ENCODE data around the gene PRR5L. TPM values are rescaled to one million over a fixed set of nuclear protein-coding genes. Genes with fewer than 3 reads are reported as not detected.

Gene PRR5L
- total RNA-seq, 1 experiment from 2014 or later = 23.9 TPM

DNA sequence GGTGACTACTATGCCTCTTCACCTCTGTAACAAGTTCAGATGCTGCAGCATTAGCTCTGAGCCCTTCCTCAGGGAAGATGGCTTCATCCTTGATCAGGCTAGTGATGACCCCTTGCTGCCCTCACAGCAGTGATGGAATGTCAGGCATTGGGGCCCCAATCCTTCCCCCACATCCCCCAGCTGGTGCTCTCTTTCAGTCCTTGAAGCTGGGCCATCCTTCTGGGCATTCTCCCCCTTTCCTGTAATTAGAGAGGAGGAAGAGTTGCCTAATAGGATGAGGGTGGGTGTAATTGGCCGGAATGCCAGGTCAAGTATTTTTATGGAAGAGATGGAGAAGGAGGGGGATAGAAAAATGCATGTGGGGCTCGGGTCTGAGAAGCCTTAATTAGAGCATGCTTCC is 151.4 kb downstream of the PRR5L start:
- CTCF ChIA-PET = no interaction called here

GRCh38 chr11:36447947-36448346 is 151.9 kb downstream of the PRR5L start:
- peaks cover 24% of the 10 kb centered on the region for H3K36me3 Mint-ChIP-seq (ENCODE audit: insufficient read depth, unreplicated experiment)
- no peaks in the 10 kb centered on the region for H3K27me3 Mint-ChIP-seq (ENCODE audit: insufficient read depth, unreplicated experiment)
- ChIA-PET POLR2A (no interaction called here), CTCF (interaction anchor here (3.4 kb wide), 1 partner anchor 31 kb away, joined by 12 read pairs; no protein-coding TSS in a partner anchor)
- no peak overlapping the region for H3K4me3 Mint-ChIP-seq (ENCODE audit: unreplicated experiment)
- no TSS peak for BruUV-seq (replicated peaks)
- no peak overlapping the region for H3K27ac Mint-ChIP-seq (ENCODE audit: low read depth, unreplicated experiment)
- peak; percentile 55 for DNase-seq (ENCODE audit: unreplicated experiment)
- no peaks in the 10 kb centered on the region for H3K9me3 Mint-ChIP-seq (ENCODE audit: unreplicated experiment)
- intact Hi-C loops (cut with micrococcal nuclease) = no loop called here
- peaks cover 17% of the 10 kb centered on the region for H3K4me1 Mint-ChIP-seq (ENCODE audit: insufficient read depth, unreplicated experiment)
- no peak for TF ChIP-seq CTCF (IDR thresholded peaks at IDR 0.05; ENCODE audit: unreplicated experiment)

More for the DNA sequence above, 151.4 kb downstream of the PRR5L start:
- intact Hi-C loops (cut with micrococcal nuclease) = no loop called here
- DNase-seq (ENCODE audit: unreplicated experiment) = peak; percentile 33
- BruUV-seq (replicated peaks) = no TSS peak
- no peak overlapping the region for H3K4me3 Mint-ChIP-seq (ENCODE audit: unreplicated experiment)
- H3K4me1 Mint-ChIP-seq (ENCODE audit: insufficient read depth, unreplicated experiment) = peaks cover 17% of the 10 kb centered on the region
- no peaks in the 10 kb centered on the region for H3K9me3 Mint-ChIP-seq (ENCODE audit: unreplicated experiment)
- no peak for TF ChIP-seq CTCF (IDR thresholded peaks at IDR 0.05; ENCODE audit: unreplicated experiment)
- H3K36me3 Mint-ChIP-seq (ENCODE audit: insufficient read depth, unreplicated experiment) = peaks cover 28% of the 10 kb centered on the region
- H3K27ac Mint-ChIP-seq (ENCODE audit: low read depth, unreplicated experiment) = no peak overlapping the region
- H3K27me3 Mint-ChIP-seq (ENCODE audit: insufficient read depth, unreplicated experiment) = no peaks in the 10 kb centered on the region
- POLR2A ChIA-PET = no interaction called here

DNA sequence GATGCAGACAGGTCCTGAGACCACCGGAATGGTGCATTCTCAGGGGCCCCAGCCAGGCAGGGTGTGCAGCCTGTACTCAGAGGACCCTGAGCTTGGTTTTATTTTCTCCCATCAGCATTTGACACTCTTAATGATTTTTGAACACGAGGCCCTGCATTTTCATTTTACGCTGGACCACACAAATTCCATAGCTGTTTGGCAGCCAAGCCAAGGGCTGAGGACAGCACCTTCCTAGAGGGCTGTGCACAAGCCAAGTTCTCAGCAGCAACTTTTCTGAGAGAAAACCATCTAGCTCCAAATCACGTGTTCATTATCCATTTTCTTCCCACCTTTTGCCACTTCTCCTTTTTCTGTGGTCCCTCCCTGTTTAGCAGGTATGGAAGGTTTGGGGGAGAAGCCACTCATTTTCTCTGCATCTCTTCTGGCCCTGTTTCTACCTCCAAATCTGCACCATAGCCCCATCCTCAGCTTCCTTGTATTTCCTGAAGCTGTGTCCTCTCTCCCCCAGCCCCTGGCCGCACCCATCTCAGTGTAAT is 153.5 kb downstream of the PRR5L start:
- POLR2A ChIA-PET = interaction anchor here (1.1 kb wide), 1 partner anchor 49 kb away, joined by 3 read pairs; no protein-coding TSS in a partner anchor
- intact Hi-C loops (cut with micrococcal nuclease) = no loop called here
- Mint-ChIP-seq H3K4me1 (ENCODE audit: insufficient read depth, unreplicated experiment) (peaks cover 27% of the 10 kb centered on the region), H3K36me3 (ENCODE audit: insufficient read depth, unreplicated experiment) (peaks cover 20% of the 10 kb centered on the region), H3K9me3 (ENCODE audit: unreplicated experiment) (no peaks in the 10 kb centered on the region), H3K27ac (ENCODE audit: low read depth, unreplicated experiment) (peak overlapping the region; percentile 35), H3K4me3 (ENCODE audit: unreplicated experiment) (no peak overlapping the region), H3K27me3 (ENCODE audit: insufficient read depth, unreplicated experiment) (no peaks in the 10 kb centered on the region)
- DNase-seq (ENCODE audit: unreplicated experiment) = no peak
- no TSS peak for BruUV-seq (replicated peaks)
- no peak for TF ChIP-seq CTCF (IDR thresholded peaks at IDR 0.05; ENCODE audit: unreplicated experiment)
- CTCF ChIA-PET = interaction anchor here (3.4 kb wide), 1 partner anchor 29 kb away, joined by 12 read pairs; no protein-coding TSS in a partner anchor

- no TSS peak for BruUV-seq (replicated peaks)
- no peaks in the 10 kb centered on the region for H3K9me3 Mint-ChIP-seq (ENCODE audit: unreplicated experiment)
- no peak overlapping the region for H3K4me3 Mint-ChIP-seq (ENCODE audit: unreplicated experiment)
- H3K27me3 Mint-ChIP-seq (ENCODE audit: insufficient read depth, unreplicated experiment) = no peaks in the 10 kb centered on the region
- H3K27ac Mint-ChIP-seq (ENCODE audit: low read depth, unreplicated experiment) = peak overlapping the region; percentile 35
- ChIA-PET CTCF (interaction anchor here (0.7 to 3.4 kb wide), 2 partner anchors 16 to 28 kb away, joined by 3 to 12 read pairs; no protein-coding TSS in a partner anchor), POLR2A (no interaction called here)
- H3K36me3 Mint-ChIP-seq (ENCODE audit: insufficient read depth, unreplicated experiment) = peaks cover 16% of the 10 kb centered on the region
- no peak for TF ChIP-seq CTCF (IDR thresholded peaks at IDR 0.05; ENCODE audit: unreplicated experiment)
- H3K4me1 Mint-ChIP-seq (ENCODE audit: insufficient read depth, unreplicated experiment) = peaks cover 27% of the 10 kb centered on the region
- DNase-seq (ENCODE audit: unreplicated experiment) = no peak
- intact Hi-C loops (cut with micrococcal nuclease) = no loop called here
Observed at GRCh38 chr11:36450110-36450572, 154.1 kb downstream of the PRR5L start.

Measured in MCF 10A (cell line).